Lower leg skin (tissue), 3 donors: Measurements from ENCODE around the gene AP5B1.

Experiments
- POLR2A ChIP-seq, 2 donors: fragments of 450-650 bp; IDR thresholded peaks; one replicate each; pipeline ENCODE4 v1.6.1; 2016 to 2017; ENCODE audit warnings: antibody characterized with exemption in 2 of 2, mild to moderate bottlenecking in 1 of 2, moderate library complexity in 1 of 2
- TF ChIP-seq, protein P1 (sequence below), 3 donors: fragments of 450-650 bp; IDR thresholded peaks; one replicate each; pipeline ENCODE4 v1.5.1; 2016; ENCODE audit warnings: antibody characterized with exemption in 3 of 3, mild to moderate bottlenecking in 3 of 3, moderate library complexity in 2 of 3

DNA sequence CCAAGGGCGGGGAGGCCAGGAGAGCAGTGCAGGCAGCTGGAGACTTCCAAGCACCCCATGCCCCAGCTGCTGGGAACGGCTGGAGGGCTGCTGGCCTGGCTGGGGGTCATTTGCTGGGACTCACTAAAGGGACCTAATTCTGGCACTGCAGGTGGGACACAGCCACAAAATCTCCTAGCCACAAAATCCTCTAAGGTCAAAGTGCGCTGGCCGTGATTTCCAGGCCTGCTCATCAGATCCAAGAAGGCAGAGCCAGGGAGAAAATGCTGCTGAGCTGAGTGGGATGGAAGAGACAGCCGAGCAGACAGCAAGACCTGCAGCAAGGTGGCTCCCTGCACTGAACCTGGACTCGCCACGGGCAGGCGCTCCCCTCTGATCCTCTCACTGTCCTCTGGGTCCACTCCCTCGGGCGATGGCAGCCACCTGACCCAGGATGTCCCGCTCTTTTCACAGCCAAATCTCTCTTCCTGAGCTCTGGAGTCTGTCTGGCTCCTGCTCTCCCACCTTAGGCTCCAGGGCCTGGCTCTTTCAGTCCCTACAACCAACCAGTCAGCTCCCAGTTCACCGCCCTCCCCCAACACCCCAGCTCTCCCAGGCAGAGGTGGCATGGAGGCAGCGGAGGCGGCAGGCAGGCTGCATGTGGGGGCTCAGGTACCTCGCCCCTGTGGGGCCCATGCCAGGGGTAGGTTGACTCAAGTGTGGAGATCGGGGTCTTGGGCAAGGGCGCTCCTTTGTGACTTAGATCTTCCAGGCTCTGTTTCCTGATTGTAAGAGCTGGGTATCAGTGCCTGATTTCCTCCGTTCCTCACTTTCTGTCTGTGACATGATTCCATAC is 20.6 kb upstream of the AP5B1 start:
- TF ChIP-seq, protein P1, sequence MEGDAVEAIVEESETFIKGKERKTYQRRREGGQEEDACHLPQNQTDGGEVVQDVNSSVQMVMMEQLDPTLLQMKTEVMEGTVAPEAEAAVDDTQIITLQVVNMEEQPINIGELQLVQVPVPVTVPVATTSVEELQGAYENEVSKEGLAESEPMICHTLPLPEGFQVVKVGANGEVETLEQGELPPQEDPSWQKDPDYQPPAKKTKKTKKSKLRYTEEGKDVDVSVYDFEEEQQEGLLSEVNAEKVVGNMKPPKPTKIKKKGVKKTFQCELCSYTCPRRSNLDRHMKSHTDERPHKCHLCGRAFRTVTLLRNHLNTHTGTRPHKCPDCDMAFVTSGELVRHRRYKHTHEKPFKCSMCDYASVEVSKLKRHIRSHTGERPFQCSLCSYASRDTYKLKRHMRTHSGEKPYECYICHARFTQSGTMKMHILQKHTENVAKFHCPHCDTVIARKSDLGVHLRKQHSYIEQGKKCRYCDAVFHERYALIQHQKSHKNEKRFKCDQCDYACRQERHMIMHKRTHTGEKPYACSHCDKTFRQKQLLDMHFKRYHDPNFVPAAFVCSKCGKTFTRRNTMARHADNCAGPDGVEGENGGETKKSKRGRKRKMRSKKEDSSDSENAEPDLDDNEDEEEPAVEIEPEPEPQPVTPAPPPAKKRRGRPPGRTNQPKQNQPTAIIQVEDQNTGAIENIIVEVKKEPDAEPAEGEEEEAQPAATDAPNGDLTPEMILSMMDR (IDR thresholded peaks at IDR 0.05), result no peak
- TF ChIP-seq POLR2A (IDR thresholded peaks at IDR 0.05), result no peak
